H1 (cell line): Measurements from ENCODE around the gene LRP5. TPM values are rescaled to one million over a fixed set of nuclear protein-coding genes. Genes with fewer than 3 reads are reported as not detected.

Experiments
- ATF3 ChIP-seq: IDR thresholded peaks from 2 replicates; pipeline ENCODE4 v1.6.1; 2011; ENCODE audit warnings: low read depth, mild to moderate bottlenecking, low read length; ENCODE audit not compliant: insufficient read depth
- CHD2 ChIP-seq: IDR thresholded peaks from 2 replicates; pipeline ENCODE4 v1.6.1; 2012; ENCODE audit warnings: low read length, improper control_type of control experiment
- CHD7 ChIP-seq: fragments of 300-600 bp; sonication (generic); IDR thresholded peaks from 2 replicates; pipeline ENCODE4 v1.7.1; 2012; ENCODE audit warnings: low read length, moderate library complexity, mild to moderate bottlenecking, inconsistent platforms; ENCODE audit not compliant: insufficient replicate concordance
- FOSL1 ChIP-seq: IDR thresholded peaks from 2 replicates; pipeline ENCODE4 v1.6.1; 2011; ENCODE audit warnings: mild to moderate bottlenecking, low read depth, low read length, moderate library complexity; ENCODE audit not compliant: insufficient read depth
- GTF2F1 ChIP-seq: IDR thresholded peaks from 2 replicates; pipeline ENCODE4 v1.6.1; 2012; ENCODE audit warnings: low read depth, low read length, improper control_type of control experiment, borderline replicate concordance
- KDM1A ChIP-seq: fragments of 200-600, 300-600 bp; sonication (generic); IDR thresholded peaks from 2 replicates; pipeline ENCODE4 v1.7.1; 2016; ENCODE audit warnings: mild to moderate bottlenecking, low read length, borderline replicate concordance
- polyA plus RNA-seq, 7 experiments: library from polyadenylated mRNA; depleted of rRNA in 3 of 7; stranded (reverse) in 5 of 7; unstranded in 2 of 7; fragments of >200 nt in 5 of 7; fragments of 200-250 nt in 2 of 7; gene quantifications; 1 replicate in 5 of 7; 2 replicates in 1 of 7; 4 replicates in 1 of 7; pipeline versions ENCODE4 v1.2.1 to v1.2.3, GENCODE V29; 2011 to 2013; ENCODE audit warnings: missing spikeins in 2 of 7, mixed read lengths in 2 of 7
- total RNA-seq: library from RNA; stranded (reverse); fragmentation: NEBNext Ultra II Directional; extraction: Animal tissue kit (Norgen Biotek cat#: 25700); gene quantifications from 2 replicates; pipeline ENCODE4 v1.2.1, GENCODE V29; 2021

Gene LRP5
- total and polyA plus RNA-seq, 2 of the 8 experiments (the other 6 are each of a cell fraction or from before 2014, with no cell fraction given) = 19.0 to 38.9 TPM

- TF ChIP-seq CHD2 (no peak), CHD7 (no peak), KDM1A (no peak), GTF2F1 (no peak), ATF3 (no peak), FOSL1 (no peak)
These were observed 12.3 kb downstream of the LRP5 start (continued) for GRCh38 chr11:68324695-68325094.
